WI38 (cell line): ENCODE data around the gene CCDC102A.

Source experiments
- H3K4me3 ChIP-seq: 2 replicates; pipeline ENCODE4 v1.5.1; 2011; ENCODE audit warnings: low read depth, mild to moderate bottlenecking, control low read depth, low read length
- TF ChIP-seq, protein P1 (sequence below): IDR thresholded peaks from 2 replicates; pipeline ENCODE4 v1.5.1; 2012; ENCODE audit warnings: low read depth, mild to moderate bottlenecking, control low read depth, low read length

CCDC102A gene

GRCh38 chr16:57479976-57480753, 56.2 kb downstream of the CCDC102A start:
- H3K4me3 ChIP-seq: peak overlapping the region; percentile 62
- TF ChIP-seq, protein P1, sequence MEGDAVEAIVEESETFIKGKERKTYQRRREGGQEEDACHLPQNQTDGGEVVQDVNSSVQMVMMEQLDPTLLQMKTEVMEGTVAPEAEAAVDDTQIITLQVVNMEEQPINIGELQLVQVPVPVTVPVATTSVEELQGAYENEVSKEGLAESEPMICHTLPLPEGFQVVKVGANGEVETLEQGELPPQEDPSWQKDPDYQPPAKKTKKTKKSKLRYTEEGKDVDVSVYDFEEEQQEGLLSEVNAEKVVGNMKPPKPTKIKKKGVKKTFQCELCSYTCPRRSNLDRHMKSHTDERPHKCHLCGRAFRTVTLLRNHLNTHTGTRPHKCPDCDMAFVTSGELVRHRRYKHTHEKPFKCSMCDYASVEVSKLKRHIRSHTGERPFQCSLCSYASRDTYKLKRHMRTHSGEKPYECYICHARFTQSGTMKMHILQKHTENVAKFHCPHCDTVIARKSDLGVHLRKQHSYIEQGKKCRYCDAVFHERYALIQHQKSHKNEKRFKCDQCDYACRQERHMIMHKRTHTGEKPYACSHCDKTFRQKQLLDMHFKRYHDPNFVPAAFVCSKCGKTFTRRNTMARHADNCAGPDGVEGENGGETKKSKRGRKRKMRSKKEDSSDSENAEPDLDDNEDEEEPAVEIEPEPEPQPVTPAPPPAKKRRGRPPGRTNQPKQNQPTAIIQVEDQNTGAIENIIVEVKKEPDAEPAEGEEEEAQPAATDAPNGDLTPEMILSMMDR: no peak

GRCh38 chr16:57479205-57479975, 57.0 kb downstream of the CCDC102A start:
- TF ChIP-seq, protein P1: no peak
- H3K4me3 ChIP-seq: peak overlapping the region; percentile 62

GRCh38 chr16:57478396-57479204, 57.8 kb downstream of the CCDC102A start:
- TF ChIP-seq, protein P1: no peak

GRCh38 chr16:57477531-57478202, 58.7 kb downstream of the CCDC102A start:
- no peak overlapping the region for H3K4me3 ChIP-seq
- TF ChIP-seq, protein P1: no peak

More at GRCh38 chr16:57478396-57479204, 57.8 kb downstream of the CCDC102A start:
- peak overlapping the region; percentile 62 for H3K4me3 ChIP-seq

DNA sequence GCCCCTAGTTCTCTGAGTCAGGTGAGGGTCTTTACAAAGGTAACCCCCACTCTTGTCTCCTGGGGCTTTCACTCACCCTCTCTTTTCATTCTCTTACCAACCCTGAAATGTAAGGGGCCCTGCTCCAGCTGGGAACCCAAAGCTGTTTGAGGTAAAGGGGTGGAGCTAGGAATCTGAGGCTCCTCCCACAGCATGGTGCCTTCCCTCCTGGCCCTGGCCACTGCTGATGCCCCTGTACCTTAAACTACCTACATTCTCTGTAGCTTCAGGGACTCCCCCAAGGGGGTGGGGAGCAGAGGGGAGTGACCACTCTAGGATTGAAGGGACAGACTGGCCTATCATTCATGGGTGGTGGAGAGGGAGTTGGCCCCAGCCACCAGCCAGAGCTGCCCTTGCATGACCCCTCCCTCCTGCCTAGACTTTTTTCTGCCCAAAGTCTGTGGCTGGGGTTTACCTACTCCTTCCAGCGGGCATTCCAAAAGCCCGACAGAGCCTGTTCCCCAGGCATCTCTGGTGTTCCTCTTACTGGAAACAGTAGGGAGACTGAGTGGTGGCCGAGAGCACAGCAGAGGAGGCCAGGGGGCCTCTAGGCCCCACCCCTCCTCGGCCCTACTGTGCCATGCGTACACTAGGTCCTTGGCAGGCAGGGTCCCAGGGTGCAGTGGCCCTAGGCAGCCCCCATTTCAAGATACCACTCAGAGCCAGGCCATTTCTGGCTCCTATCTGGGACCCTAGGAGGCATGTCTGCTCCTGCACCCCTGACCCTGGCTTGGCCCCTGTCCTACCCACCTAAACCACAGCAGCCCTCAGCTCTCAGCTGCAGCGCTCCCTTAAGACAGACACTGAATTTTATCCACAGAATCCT, 59.6 kb downstream of the CCDC102A start:
- H3K4me3 ChIP-seq: no peak overlapping the region
- TF ChIP-seq, protein P1: no peak

DNA sequence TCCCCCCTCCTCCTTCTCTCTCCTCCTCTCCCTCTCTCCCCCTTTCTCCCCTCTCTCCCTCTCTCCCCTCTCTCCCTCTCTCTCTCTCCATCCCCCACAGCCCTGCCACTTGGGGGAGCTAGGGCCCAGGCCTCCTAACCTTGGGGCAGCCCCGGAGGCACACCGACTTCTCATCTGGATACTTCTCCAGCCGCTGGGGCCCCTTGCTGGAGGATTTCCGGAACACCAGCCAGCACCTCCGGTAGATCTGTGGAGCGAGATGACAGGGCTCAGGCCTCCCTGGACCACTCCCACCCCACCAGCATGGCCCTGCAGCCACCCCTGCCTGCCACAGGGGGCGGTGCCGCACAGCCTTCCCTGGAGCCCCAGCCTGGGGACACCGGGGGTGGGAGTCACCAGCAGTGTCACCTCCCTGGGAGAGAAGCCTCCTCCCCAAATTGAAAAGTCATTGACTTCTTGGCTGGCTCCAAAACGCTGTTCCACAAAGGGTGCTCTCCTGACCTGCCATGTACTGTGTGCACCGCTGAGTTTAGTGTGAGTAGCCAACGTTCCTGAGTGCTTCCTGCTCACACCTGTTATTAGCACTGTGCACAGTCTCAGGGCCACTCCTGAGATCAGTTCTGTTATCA, 60.5 kb downstream of the CCDC102A start:
- TF ChIP-seq, protein P1: peak; percentile 41
- no peak overlapping the region for H3K4me3 ChIP-seq
